HG02642 (cell line): ENCODE data around the gene ELL.
"Not testable (repeated sequence)": the region's sequence is repeated elsewhere in the genome, so short reads cannot be mapped to it uniquely, and the experiment has no call there.

Experiments
- ATAC-seq: cut with Tn5 transposase; IDR thresholded peaks from one replicate; pipeline ENCODE4 v1.9.1; 2021; ENCODE audit warnings: mild to moderate bottlenecking; ENCODE audit not compliant: unreplicated experiment, poor library complexity

The ELL gene

DNA sequence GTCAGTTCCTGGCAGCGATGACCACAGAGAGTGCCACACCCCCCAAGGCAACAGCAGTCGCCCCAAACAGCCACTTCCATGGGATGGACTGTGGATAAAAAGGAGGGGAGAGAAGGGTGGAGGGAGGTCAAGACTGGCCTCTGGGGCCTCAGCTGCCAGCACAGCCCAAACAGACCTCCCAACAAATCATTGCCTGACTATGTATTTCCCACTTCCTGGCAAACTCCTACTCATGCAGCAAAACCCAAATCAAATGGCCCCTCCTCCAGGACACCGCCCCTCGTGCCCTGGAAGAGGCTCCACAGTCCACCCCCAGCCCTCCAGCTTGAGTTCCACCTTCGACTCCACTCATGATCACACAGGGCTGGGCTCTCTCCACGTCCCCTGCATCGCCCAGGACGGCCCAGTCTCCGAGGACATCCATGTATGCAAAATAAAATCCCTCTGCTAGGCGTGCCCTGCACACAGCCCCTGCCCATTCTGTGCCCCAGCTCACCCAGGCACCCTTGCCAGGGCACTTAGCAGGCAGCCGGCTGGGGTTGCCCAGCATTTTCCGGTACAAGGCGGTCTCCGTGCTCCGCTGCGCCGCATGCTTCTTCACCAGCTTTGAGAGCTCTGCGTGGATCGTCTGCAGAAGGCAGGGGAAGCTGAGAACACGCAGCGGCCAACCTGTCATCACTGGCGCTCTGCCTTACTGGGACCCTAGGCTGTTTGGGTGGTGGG, 10.5 kb upstream of the ELL start:
- no peak for ATAC-seq

DNA sequence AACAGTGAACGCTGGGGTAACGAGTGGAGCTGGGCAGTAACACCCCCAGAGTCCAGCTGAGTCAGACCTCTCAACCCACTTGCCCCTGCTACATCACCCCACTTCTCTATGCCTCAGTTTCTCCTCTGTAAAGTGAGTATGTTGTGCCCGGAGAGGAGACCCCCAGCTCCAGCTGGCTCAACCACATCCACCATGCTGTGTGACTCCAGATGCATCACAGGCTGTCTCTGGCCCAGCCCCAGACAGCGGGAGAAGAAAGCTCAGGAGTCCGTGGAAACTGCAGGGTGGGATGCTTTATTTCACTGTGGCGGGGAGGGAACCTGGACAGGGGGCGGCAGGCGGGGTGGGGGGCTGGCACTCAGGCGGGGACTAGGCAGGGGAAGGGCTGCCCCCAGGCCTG, 9.6 kb upstream of the ELL start:
- ATAC-seq, result no peak

- ATAC-seq, result no peak
These were observed 7.9 kb upstream of the ELL start for GRCh38 chr19:18529782-18530181.

- no peak for ATAC-seq
These were observed 4.4 kb upstream of the ELL start for GRCh38 chr19:18526316-18526715.

DNA sequence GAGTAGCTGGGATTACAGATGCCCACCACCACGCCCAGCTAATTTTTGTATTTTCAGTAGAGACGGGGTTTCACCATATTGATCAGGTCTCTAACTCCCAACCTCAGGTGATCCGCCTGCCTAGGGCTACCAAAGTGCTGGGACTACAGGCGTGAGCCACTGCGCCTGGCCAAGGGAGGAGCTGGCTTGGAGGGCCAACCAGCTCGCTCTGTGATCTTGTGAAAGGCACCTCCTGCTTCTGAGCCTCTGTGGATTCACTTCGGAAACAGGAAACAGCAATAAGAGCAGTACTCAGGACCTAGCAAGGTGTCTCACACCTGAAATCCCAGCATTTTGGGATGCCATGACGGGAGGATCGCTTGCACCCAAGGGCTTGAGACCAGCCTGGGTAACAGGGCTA, 2.0 kb upstream of the ELL start:
- ATAC-seq, result no peak

DNA sequence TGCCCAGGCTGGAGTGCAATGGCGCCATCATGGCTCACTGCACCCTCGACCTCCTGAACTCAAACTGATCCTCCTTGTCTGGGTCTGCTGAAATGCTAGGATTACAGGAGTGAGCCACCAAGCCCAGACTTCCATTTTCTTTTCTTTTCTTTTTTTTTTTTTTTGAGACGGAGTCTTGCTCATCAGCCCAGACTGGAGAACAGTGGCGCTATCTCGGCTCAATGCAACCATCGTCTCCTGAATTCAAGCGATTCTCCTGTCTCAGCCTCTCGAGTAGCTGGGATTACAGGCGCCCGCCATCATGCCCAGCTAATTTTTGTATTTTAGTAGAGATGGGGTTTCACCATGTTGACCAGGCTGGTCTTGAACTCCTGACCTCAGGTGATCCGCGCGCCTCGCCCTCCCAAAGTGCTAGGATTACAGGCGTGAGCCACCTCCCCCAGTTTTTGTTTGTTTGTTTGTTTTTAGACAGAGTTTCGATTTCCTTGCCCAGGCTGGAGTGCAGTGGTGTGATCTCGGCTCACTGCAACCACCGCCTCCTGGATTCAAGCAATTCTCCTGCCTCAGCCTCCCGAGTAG, 1.1 kb upstream of the ELL start:
- not testable (repeated sequence) for ATAC-seq

DNA sequence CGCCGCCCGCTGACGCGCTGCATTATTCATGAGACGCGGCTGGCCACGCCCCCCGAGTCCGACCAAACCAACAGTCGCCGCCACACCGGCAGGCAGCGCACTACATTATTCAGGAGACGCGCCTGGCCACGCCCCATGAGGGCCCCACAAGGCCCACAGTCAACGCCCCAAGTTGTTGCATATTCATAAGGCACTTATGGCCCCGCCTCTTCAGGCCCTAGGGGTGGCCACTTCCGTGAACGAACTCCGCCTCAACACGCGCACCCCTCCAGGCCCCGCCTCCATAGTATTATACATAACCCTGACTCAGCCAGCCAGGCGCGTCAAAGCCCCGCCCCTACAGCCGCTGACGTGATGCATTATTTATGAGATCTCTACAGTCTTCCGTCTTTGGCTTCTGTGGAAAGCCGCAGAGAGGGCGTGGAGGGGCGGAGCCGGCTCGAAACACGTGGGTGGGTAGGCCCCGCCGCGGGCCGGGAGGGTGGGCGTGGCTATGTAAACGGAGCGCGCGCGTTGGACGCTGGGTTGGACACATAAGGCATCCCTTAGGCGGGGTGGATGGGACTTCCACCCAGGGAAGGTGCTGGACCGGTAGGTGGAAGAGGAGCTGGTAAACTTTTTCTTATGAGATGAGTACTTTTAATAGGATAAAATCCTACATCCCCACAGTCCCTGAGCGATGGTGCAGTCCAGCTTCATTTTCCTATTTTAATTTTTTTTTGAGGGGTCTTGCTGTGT, 423 bp upstream of the ELL start:
- ATAC-seq, result peak; percentile 87

DNA sequence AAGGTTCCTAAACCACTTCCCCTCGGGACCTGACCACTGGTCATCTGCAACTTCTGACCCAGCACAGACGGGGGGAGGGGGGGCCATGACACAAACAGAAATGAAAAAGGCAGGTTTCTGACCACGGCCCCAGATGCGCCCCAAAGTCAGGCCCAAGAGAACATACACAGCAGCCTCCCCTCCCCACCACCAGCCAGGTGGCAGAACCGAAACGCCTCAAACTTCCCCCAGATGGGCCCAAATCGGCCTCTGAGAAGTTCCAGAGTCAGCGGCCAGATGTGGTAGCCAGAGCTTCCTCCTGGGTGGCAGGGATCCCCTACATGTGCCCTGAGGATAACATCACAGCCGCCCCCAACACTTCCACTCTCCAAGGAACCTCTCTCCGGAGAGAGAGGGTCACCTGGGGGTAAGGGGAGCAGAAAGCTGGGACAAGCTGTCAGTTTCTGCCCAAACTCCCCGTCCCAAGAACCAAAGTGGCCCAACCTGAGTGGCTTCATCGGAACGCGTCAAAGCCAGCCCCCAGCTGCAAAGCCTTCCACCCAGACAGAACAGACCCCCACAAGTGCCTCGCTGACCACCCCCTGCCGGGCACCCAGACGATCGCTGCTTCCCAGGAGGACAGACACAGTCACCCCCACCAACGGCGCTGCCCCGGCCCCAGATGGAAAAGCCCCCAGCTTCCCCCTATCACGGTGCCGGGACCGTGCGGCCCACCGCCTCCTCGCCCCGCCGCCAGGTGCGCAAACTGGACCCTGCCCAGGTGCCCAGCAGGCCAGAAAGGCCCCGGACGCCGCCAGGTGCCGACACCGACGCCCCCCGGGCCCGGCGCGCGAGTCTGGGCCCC, 800 bp downstream of the ELL start:
- no peak for ATAC-seq

DNA sequence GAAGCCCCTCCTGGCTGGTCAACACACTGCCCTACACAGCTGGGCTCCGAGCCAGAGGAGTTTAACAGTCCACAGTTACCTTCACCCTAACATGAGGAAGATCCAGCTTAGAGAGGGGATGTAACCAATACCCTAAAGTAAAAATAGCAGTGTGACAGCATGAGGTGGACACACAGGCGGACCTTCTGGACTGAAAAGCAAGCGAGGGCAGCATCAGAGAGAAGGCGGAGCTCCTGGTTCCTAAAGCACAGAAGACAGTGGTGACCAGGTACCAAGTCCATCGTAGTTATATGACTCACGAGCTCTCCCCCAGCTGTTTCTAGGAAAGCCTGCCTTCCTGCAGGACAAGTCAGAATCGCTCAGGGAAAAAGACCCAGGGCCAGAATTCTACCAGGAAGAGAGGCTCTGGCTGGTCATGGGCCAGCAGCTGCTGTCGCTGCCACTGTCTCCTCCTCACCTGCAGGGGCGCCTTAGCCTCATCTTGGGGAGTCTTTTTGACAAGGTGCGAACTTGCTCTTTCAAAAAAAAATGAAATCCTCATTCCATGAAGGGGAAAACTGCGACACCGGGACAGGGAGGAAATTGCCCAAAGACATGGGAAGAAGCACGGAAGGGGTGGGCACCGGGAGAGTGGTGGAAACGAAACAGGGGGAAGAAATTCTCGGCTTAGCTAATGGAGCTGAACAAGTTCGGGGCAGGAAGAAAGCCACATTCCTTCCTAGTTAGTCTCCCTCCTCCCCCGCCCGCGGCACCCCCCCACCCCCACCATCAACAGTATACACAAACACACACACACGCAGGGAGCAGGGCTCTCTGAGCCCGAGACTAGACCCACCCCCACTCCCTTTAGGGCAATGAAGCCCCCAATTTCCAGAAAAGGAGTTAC, 1.7 kb downstream of the ELL start:
- no peak for ATAC-seq

GRCh38 chr19:18518639-18519038, 3.2 kb downstream of the ELL start:
- ATAC-seq, result no peak

- ATAC-seq, result no peak
These were observed 4.3 kb downstream of the ELL start for GRCh38 chr19:18517606-18518005.

- ATAC-seq, result no peak
These were observed 5.9 kb downstream of the ELL start for GRCh38 chr19:18515959-18516358.

DNA sequence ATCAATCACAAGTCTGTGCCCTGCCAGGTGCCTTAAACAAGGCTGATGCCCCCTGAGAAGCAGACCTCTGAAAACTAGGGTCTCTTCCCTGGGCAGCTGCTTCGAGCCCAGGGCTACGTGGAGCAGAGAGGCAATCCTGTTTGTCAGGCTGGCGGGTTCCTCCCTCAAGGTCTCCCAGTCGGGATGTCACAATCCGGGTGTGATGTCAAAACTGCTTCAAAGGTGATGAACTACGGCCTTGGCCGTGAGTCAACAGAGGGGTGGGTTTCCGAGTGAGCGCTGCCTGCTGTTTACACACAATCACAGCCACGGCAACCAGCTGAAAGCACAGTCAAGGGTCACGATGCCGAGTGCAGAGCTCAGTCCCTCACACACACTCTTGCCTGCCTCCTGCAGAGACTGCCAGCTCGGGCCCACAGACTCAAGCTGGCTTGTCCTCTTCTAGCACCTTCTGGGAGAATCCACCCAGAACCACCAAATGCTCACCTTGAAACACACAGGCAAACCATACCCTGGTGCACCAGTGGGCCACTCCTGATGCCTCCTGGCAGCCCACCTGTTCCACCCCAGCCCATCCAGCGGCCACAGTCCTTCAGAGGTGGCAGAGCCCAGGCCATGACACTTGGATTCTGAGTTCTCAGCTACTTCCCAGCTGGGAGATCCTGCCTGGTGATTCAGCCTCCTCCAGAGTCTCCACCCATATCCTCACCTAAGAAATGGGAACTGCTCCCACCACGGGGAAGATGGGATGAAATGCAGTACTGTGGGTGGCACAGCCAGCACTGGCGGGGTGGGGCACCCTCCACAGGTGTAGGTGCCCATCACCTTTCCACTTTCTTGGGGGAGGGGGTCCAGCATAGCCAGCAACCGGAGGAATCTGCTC, 6.8 kb downstream of the ELL start:
- no peak for ATAC-seq

DNA sequence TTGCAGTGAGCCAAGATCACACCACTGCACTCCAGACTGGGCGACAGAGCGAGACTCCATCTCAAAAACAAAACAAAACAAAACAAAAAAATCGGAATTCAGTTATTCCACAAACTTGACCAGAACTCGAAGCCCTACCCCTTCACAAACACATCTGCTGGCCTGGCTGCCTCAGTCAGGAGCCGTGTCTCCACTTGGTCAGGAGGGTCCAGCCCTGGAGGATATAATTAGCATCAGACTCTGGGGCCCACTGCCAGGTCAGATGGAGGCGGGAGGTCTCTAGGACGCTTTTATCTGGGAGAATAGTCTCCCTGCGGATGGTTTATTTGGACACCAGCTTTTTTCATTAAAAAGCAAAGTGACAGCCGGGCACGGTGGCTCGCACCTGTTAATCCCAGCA, 8.0 kb downstream of the ELL start:
- no peak for ATAC-seq

- ATAC-seq, result no peak
These were observed 11.7 kb downstream of the ELL start for GRCh38 chr19:18510216-18510615.

GRCh38 chr19:18508585-18508984, 13.3 kb downstream of the ELL start:
- ATAC-seq, result no peak

- no peak for ATAC-seq
These were observed 14.0 kb downstream of the ELL start for GRCh38 chr19:18507727-18508440.

- ATAC-seq, result no peak
These were observed 14.7 kb downstream of the ELL start for GRCh38 chr19:18507021-18507726.
